ENCODE results near the gene CCBE1.

- TF ChIP-seq CTCF (IDR thresholded peaks at IDR 0.05) (no peak), POLR2AphosphoS5 (IDR thresholded peaks at IDR 0.05) (no peak), POLR2A (IDR thresholded peaks at IDR 0.05) (no peak)
Measured at GRCh38 chr18:59501920-59502273, 195.3 kb downstream of the CCBE1 start.
